KMS-11 (cell line): ENCODE results near the gene LKAAEAR1.
A peak's percentile ranks its signal among the peaks of the same experiment; 100 is the strongest.

Experiments
- H2AFZ ChIP-seq: fragments of 200-600 bp; sonication (generic); 2 replicates; pipeline ENCODE4 v1.6.1; 2016; ENCODE audit warnings: antibody characterized with exemption, mixed run types, low read depth
- H3K27ac ChIP-seq: fragments of 200-600 bp; sonication (generic); 2 replicates; pipeline ENCODE4 v1.6.1; 2016; ENCODE audit warnings: mild to moderate bottlenecking, mixed run types
- H3K27me3 ChIP-seq: fragments of 200-600 bp; sonication (generic); 2 replicates; pipeline ENCODE4 v1.6.1; 2017; ENCODE audit warnings: mild to moderate bottlenecking, low read depth, mixed run types, moderate library complexity; ENCODE audit not compliant: insufficient read depth
- H3K36me3 ChIP-seq: fragments of 200-600 bp; sonication (generic); 2 replicates; pipeline ENCODE4 v1.6.1; 2017; ENCODE audit warnings: mild to moderate bottlenecking, mixed run types; ENCODE audit not compliant: insufficient read depth
- H3K4me1 ChIP-seq: fragments of 200-600 bp; sonication (generic); 2 replicates; pipeline ENCODE4 v1.6.1; 2016; ENCODE audit warnings: mild to moderate bottlenecking, low read depth, mixed run types; ENCODE audit not compliant: poor library complexity, severe bottlenecking
- H3K4me2 ChIP-seq: fragments of 200-600 bp; sonication (generic); 2 replicates; pipeline ENCODE4 v1.7.0; 2016; ENCODE audit warnings: mild to moderate bottlenecking, mixed run types
- H3K4me3 ChIP-seq: fragments of 200-600 bp; sonication (generic); IDR thresholded peaks from 2 replicates; pipeline ENCODE4 v1.6.1; 2017; ENCODE audit warnings: low read depth, low read length, mixed read lengths; ENCODE audit not compliant: insufficient read depth
- H3K79me2 ChIP-seq: fragments of 200-600 bp; sonication (generic); 2 replicates; pipeline ENCODE4 v1.6.1; 2016; ENCODE audit warnings: low read depth, mixed run types; ENCODE audit not compliant: insufficient read depth
- H3K9ac ChIP-seq: fragments of 200-600 bp; sonication (generic); 2 replicates; pipeline ENCODE4 v1.6.1; 2016; ENCODE audit warnings: mild to moderate bottlenecking, mixed run types
- H4K20me1 ChIP-seq: fragments of 200-600 bp; sonication (generic); 2 replicates; pipeline ENCODE4 v1.6.1; 2016; ENCODE audit warnings: mild to moderate bottlenecking, mixed run types; ENCODE audit not compliant: insufficient read depth
- TF ChIP-seq, protein P1 (sequence below): fragments of 200-600 bp; sonication (generic); conservative IDR thresholded peaks from 2 replicates; pipeline ENCODE4 v1.6.1; 2017; ENCODE audit warnings: low read depth, mild to moderate bottlenecking, antibody characterized with exemption, low read length, moderate library complexity, mixed read lengths

Gene LKAAEAR1

DNA sequence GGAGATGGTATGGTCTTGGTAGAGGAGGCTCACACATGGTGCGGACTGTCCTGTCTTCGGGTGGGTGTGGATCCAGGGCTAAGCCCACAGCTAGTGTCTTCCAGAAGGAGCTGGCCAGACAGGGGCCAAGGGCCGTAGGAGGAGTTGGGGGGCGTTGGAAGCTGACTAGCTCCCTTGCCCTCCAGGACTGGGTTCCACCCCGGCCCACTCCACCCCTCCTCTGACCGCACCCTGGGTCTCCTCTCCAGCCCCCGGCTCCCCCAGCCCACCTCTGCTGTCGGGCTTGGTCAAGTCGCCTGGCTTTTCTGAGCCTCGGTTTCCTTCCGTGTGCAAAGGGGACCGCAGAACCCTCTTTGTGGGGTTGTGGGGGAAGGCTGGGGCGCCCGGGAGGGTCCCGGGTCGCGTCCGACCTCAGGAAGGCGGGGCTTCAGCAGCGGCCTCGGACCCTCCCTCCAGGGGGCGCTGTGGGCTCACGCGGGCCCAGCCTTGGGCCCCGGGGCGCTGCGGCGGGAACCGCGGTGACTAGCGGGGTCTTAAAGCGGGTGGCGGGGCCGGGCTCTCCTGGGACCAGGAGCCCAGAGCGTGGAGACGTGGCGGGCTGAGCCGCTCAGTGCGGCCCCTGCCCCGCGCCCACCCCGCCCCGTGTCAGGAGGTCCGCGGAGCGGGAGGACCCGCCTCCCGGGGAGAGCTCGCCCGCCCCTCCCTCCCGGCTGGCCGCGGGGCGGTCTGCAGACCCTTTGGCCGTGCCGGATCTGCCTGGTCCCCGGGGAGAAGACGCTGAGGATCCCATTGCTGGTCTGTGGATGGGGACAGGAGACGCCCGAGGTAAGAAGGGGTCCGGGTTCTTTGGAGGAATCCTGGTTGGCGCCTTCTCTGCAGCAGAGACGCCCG is 17.8 kb upstream of the LKAAEAR1 start:
- TF ChIP-seq, protein P1, sequence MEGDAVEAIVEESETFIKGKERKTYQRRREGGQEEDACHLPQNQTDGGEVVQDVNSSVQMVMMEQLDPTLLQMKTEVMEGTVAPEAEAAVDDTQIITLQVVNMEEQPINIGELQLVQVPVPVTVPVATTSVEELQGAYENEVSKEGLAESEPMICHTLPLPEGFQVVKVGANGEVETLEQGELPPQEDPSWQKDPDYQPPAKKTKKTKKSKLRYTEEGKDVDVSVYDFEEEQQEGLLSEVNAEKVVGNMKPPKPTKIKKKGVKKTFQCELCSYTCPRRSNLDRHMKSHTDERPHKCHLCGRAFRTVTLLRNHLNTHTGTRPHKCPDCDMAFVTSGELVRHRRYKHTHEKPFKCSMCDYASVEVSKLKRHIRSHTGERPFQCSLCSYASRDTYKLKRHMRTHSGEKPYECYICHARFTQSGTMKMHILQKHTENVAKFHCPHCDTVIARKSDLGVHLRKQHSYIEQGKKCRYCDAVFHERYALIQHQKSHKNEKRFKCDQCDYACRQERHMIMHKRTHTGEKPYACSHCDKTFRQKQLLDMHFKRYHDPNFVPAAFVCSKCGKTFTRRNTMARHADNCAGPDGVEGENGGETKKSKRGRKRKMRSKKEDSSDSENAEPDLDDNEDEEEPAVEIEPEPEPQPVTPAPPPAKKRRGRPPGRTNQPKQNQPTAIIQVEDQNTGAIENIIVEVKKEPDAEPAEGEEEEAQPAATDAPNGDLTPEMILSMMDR, result peak; percentile 77
- H3K36me3 ChIP-seq, result no peaks in the 10 kb centered on the region
- H3K9ac ChIP-seq, result no peak overlapping the region
- no peaks in the 10 kb centered on the region for H3K4me1 ChIP-seq
- no peaks in the 10 kb centered on the region for H3K79me2 ChIP-seq
- H4K20me1 ChIP-seq, result no peaks in the 10 kb centered on the region
- H3K27ac ChIP-seq, result no peak overlapping the region
- H2AFZ ChIP-seq, result peak overlapping the region; percentile 6; the same call in 1 of the 2 replicates
- peak overlapping the region; percentile 60 for H3K4me2 ChIP-seq
- H3K4me3 ChIP-seq, result no peak overlapping the region
- H3K27me3 ChIP-seq, result peaks cover 90% of the 10 kb centered on the region

DNA sequence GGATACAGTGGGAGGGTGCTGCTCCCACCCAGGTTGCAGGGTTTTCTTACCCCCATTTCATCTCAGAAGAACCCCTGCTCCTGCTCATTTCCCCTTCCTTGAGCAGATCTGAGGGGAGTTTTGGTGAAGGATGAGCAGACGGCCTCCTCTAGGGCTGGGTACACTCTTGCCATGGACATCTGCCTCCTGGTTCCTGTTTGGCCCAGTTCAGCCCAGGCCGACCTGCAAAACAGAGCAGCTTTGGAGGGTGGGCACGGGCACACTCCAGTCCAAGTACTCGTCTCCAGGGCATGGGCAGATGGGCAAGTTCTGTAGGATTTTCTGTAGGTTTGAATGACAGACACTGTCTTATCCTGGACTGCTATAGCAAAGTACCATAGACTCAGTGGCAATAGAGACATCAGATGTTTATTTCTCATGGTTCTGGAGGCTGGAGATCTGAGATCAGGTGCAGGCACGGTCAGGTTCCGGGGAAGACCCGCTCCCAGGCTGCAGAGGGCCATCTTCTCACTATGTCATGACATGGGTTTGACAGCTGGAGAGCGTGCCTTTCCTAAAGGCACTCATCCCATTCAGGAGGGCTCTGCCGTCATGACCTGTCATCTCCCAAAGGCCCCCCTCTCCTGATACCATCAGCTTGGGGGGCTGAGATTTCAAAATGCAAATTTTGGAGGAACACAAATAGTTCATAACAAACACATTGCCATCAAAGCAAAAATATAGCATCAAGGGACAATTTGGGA is 16.9 kb upstream of the LKAAEAR1 start:
- H3K4me1 ChIP-seq, result no peaks in the 10 kb centered on the region
- H4K20me1 ChIP-seq, result no peaks in the 10 kb centered on the region
- H3K36me3 ChIP-seq, result no peaks in the 10 kb centered on the region
- H3K27me3 ChIP-seq, result peaks cover 86% of the 10 kb centered on the region
- H3K9ac ChIP-seq, result no peak overlapping the region
- H3K4me2 ChIP-seq, result no peak overlapping the region; the same call in 1 of the 2 replicates
- H2AFZ ChIP-seq, result no peak overlapping the region
- no peaks in the 10 kb centered on the region for H3K79me2 ChIP-seq
- TF ChIP-seq, protein P1, result no peak
- no peak overlapping the region for H3K27ac ChIP-seq
- H3K4me3 ChIP-seq, result no peak overlapping the region

DNA sequence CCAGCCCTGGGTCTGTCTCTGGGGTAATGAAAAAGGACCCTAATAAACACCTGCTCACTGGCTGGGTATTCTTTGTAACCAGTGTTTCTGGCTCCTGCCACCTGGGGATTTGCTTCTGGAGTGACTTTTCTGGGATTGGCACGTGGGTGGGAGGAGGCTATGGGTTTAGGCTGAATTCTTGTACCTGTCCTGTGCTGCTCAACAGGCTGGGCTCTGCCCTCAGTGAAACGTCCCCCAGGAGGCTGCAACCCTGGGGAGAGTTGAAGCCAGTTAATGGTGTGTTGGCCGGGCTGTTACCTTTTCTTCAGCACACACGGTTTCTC is 16.3 kb upstream of the LKAAEAR1 start:
- TF ChIP-seq, protein P1, result no peak
- Histone ChIP-seq H3K4me3 (no peak overlapping the region), H3K9ac (no peak overlapping the region), H3K27me3 (peaks cover 87% of the 10 kb centered on the region), H2AFZ (no peak overlapping the region), H4K20me1 (no peaks in the 10 kb centered on the region), H3K79me2 (no peaks in the 10 kb centered on the region), H3K4me2 (no peak overlapping the region), H3K27ac (no peak overlapping the region), H3K36me3 (no peaks in the 10 kb centered on the region), H3K4me1 (no peaks in the 10 kb centered on the region)

DNA sequence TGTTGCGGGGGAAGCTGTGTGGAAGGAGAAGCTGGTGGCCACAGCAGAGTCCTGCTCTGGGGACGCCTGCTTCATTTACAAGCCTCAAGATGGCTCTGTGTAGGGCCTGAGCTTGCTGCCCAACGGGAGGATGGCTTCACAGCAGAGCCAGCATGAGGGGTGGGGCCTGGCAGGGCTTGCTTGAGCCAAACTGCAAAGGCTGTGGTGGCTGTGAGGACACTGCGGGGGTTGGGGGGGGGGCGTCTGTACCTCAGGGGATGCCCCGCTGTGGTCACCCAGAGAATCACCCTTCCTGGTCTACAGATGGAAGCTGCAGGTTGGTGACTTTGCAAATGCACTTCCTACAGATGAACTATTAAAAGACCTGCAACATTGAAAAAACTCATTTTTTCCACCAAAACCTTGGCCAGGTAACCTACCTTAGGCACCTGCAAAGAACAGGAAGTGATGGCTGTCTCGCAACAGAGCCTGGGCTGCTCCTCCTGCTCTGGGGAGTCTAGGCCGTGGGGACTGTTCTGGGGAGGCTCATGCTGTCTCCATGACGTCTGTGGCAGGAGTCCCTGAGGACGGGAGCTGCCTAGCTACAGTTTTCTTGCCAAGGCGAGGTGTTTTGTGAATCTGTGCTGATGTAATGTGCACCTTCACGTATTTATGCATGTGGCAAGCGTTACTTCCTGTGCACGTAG is 15.8 kb upstream of the LKAAEAR1 start:
- no peaks in the 10 kb centered on the region for H3K79me2 ChIP-seq
- H3K4me2 ChIP-seq, result no peak overlapping the region
- H3K36me3 ChIP-seq, result no peaks in the 10 kb centered on the region
- H3K4me1 ChIP-seq, result no peaks in the 10 kb centered on the region
- H3K4me3 ChIP-seq, result no peak overlapping the region
- H4K20me1 ChIP-seq, result no peaks in the 10 kb centered on the region
- peaks cover 85% of the 10 kb centered on the region for H3K27me3 ChIP-seq
- no peak overlapping the region for H2AFZ ChIP-seq
- TF ChIP-seq, protein P1, result no peak
- H3K27ac ChIP-seq, result no peak overlapping the region
- no peak overlapping the region for H3K9ac ChIP-seq
